HG03460 (cell line): Measurements from ENCODE around the gene TEX29.

Experiments
- ATAC-seq: cut with Tn5 transposase; IDR thresholded peaks from one replicate; pipeline ENCODE4 v1.9.1; 2021; ENCODE audit not compliant: unreplicated experiment

Gene TEX29

GRCh38 chr13:111319521-111319920 is 921 bp upstream of the TEX29 start:
- ATAC-seq = no peak

- ATAC-seq = no peak
Observed at GRCh38 chr13:111322001-111322915, 1.8 kb downstream of the TEX29 start.

- ATAC-seq = no peak
Observed at GRCh38 chr13:111322916-111323331, 2.5 kb downstream of the TEX29 start.

GRCh38 chr13:111323549-111323948 is 3.1 kb downstream of the TEX29 start:
- ATAC-seq = no peak

GRCh38 chr13:111323950-111324651 is 3.7 kb downstream of the TEX29 start:
- ATAC-seq = no peak

GRCh38 chr13:111324736-111325135 is 4.3 kb downstream of the TEX29 start:
- no peak for ATAC-seq

- ATAC-seq = no peak
Observed at GRCh38 chr13:111325146-111325890, 4.9 kb downstream of the TEX29 start.

GRCh38 chr13:111325941-111326620 is 5.6 kb downstream of the TEX29 start:
- ATAC-seq = no peak

- no peak for ATAC-seq
Observed at GRCh38 chr13:111326621-111326965, 6.2 kb downstream of the TEX29 start.

- no peak for ATAC-seq
Observed at GRCh38 chr13:111326981-111327642, 6.7 kb downstream of the TEX29 start.

- no peak for ATAC-seq
Observed at GRCh38 chr13:111327730-111328573, 7.5 kb downstream of the TEX29 start.

GRCh38 chr13:111328574-111329410 is 8.3 kb downstream of the TEX29 start:
- ATAC-seq = no peak

- ATAC-seq = no peak
Observed at GRCh38 chr13:111329641-111330040, 9.2 kb downstream of the TEX29 start.

- no peak for ATAC-seq
Observed at GRCh38 chr13:111330066-111330610, 9.7 kb downstream of the TEX29 start.

- ATAC-seq = no peak
Observed at GRCh38 chr13:111335298-111335697, 14.9 kb downstream of the TEX29 start.

- no peak for ATAC-seq
Observed at GRCh38 chr13:111336666-111337065, 16.2 kb downstream of the TEX29 start.

- ATAC-seq = no peak
Observed at GRCh38 chr13:111337206-111337605, 16.8 kb downstream of the TEX29 start.

- ATAC-seq = no peak
Observed at GRCh38 chr13:111337741-111338140, 17.3 kb downstream of the TEX29 start.
